IMR-90 (cell line): Measurements from ENCODE around the gene CLDN25. TPM values are rescaled to one million over a fixed set of nuclear protein-coding genes. Genes with fewer than 3 reads are reported as not detected.
A peak's percentile ranks its signal among the peaks of the same experiment; 100 is the strongest.

Experiments used
- ATAC-seq: fragments of 200-7000 bp; cut with Tn5 transposase; 2 replicates; pipeline ENCODE4 v1.9.1; 2020; ENCODE audit warnings: low read depth, mild to moderate bottlenecking, moderate library complexity
- BruUV-seq: library from RNA; stranded (reverse); fragments of 400-500 nt; replicated peaks from 2 replicates; lab custom pipeline; 2021; lab: Mats Ljungman, UMichigan
- CTCF ChIA-PET: fragments of 300-600 bp; formaldehyde crosslinking; extraction: SDS; loops from one replicate; lab custom pipeline; 2021; ENCODE audit warnings: antibody characterized with exemption; lab: Yijun Ruan, JAX
- POLR2A ChIA-PET: fragments of 300-600 bp; sonication (Branson Sonifier 250); formaldehyde crosslinking; loops from one replicate; lab custom pipeline; 2022; ENCODE audit warnings: antibody characterized with exemption; ENCODE audit not compliant: unreplicated experiment; lab: Charles Lee
- DNase-seq: peaks from one replicate; pipeline ENCODE4 v3.0.0; 2013
- H2AFZ ChIP-seq: replicated peaks from 2 replicates; pipeline ENCODE3; 2013; ENCODE audit warnings: low read length, mild to moderate bottlenecking; ENCODE audit not compliant: poor library complexity
- H2AK5ac ChIP-seq: 2 replicates; pipeline ENCODE4 v1.6.1; 2013; ENCODE audit warnings: low read depth, low read length, inconsistent platforms
- H2AK9ac ChIP-seq: replicated peaks from 2 replicates; pipeline ENCODE3; 2013; ENCODE audit warnings: mild to moderate bottlenecking, low read depth, low read length, moderate library complexity; ENCODE audit not compliant: poor library complexity
- H2BK120ac ChIP-seq: 2 replicates; pipeline ENCODE4 v1.6.1; 2013; ENCODE audit warnings: low read depth, low read length, inconsistent platforms
- H2BK15ac ChIP-seq: 3 replicates; pipeline ENCODE4 v1.6.1; 2013; ENCODE audit warnings: low read depth, low read length, inconsistent platforms
- H2BK20ac ChIP-seq: 2 replicates; pipeline ENCODE4 v1.6.1; 2013; ENCODE audit warnings: low read depth, mild to moderate bottlenecking, inconsistent platforms, low read length, moderate library complexity
- H2BK5ac ChIP-seq: 2 replicates; pipeline ENCODE4 v1.6.1; 2013; ENCODE audit warnings: mild to moderate bottlenecking, low read depth, low read length, inconsistent platforms; ENCODE audit not compliant: poor library complexity, severe bottlenecking
- H3K14ac ChIP-seq: replicated peaks from 2 replicates; pipeline ENCODE4 v1.6.1; 2013; ENCODE audit warnings: low read depth, low read length, inconsistent platforms
- H3K18ac ChIP-seq: 2 replicates; pipeline ENCODE4 v1.6.1; 2013; ENCODE audit warnings: low read depth, low read length, control low read depth
- H3K23ac ChIP-seq: 2 replicates; pipeline ENCODE4 v1.6.1; 2013; ENCODE audit warnings: low read depth, low read length, inconsistent platforms
- H3K27ac ChIP-seq: 2 replicates; pipeline ENCODE4 v1.5.1; 2013; ENCODE audit warnings: mild to moderate bottlenecking, control low read depth, low read length; ENCODE audit not compliant: insufficient read depth
- H3K27me3 ChIP-seq: 2 replicates; pipeline ENCODE4 v1.6.1; 2013; ENCODE audit warnings: low read length; ENCODE audit not compliant: control insufficient read depth, insufficient read depth
- H3K36me3 ChIP-seq: 2 replicates; pipeline ENCODE4 v1.6.1; 2013; ENCODE audit warnings: low read length, mixed read lengths; ENCODE audit not compliant: control insufficient read depth, insufficient read depth
- H3K4ac ChIP-seq: 2 replicates; pipeline ENCODE4 v1.6.1; 2013; ENCODE audit warnings: low read depth, low read length, inconsistent platforms
- H3K4me1 ChIP-seq: 2 replicates; pipeline ENCODE4 v1.6.1; 2013; ENCODE audit warnings: low read length, mixed read lengths; ENCODE audit not compliant: control insufficient read depth, insufficient read depth
- H3K4me2 ChIP-seq: 2 replicates; pipeline ENCODE4 v1.6.1; 2013; ENCODE audit warnings: low read depth, mild to moderate bottlenecking, control low read depth, low read length, moderate library complexity
- H3K4me3 ChIP-seq: 2 replicates; pipeline ENCODE4 v1.5.1; 2013; ENCODE audit warnings: low read depth, mild to moderate bottlenecking, control low read depth, low read length, moderate library complexity; ENCODE audit not compliant: insufficient read depth
- H3K56ac ChIP-seq: 2 replicates; pipeline ENCODE4 v1.6.1; 2013; ENCODE audit warnings: low read length, inconsistent platforms; ENCODE audit not compliant: insufficient read depth; ENCODE audit errors: extremely low read depth
- H3K79me1 ChIP-seq, 2 experiments: 2 replicates each; pipeline ENCODE4 v1.6.1; 2013; ENCODE audit warnings: low read length in 2 of 2, inconsistent platforms in 1 of 2, low read depth in 1 of 2
- H3K9ac ChIP-seq: 2 replicates; pipeline ENCODE4 v1.6.1; 2013; ENCODE audit warnings: low read depth, low read length, control low read depth
- H3K9me1 ChIP-seq: 2 replicates; pipeline ENCODE4 v1.6.1; 2013; ENCODE audit warnings: low read length, inconsistent platforms; ENCODE audit not compliant: insufficient read depth
- H3K9me3 ChIP-seq: 2 replicates; pipeline ENCODE4 v1.6.1; 2013; ENCODE audit warnings: low read length; ENCODE audit not compliant: control insufficient read depth, insufficient read depth
- H4K20me1 ChIP-seq: 2 replicates; pipeline ENCODE4 v1.6.1; 2013; ENCODE audit warnings: low read length, inconsistent platforms; ENCODE audit not compliant: insufficient read depth
- H4K5ac ChIP-seq: 2 replicates; pipeline ENCODE4 v1.6.1; 2013; ENCODE audit warnings: mild to moderate bottlenecking, low read depth, low read length, control low read depth
- H4K8ac ChIP-seq, 2 experiments: 2 replicates each; pipeline ENCODE4 v1.6.1; 2013; ENCODE audit warnings: low read depth in 2 of 2, low read length in 2 of 2, control low read depth in 1 of 2, inconsistent platforms in 1 of 2
- H4K91ac ChIP-seq: 2 replicates; pipeline ENCODE4 v1.6.1; 2013; ENCODE audit warnings: low read depth, low read length, inconsistent platforms; ENCODE audit not compliant: insufficient read depth
- CEBPB ChIP-seq: IDR thresholded peaks from 2 replicates; pipeline ENCODE4 v1.6.1; 2012; ENCODE audit warnings: low read depth, low read length, improper control_type of control experiment
- CHD1 ChIP-seq: IDR thresholded peaks from 2 replicates; pipeline ENCODE4 v1.6.1; 2012; ENCODE audit warnings: low read depth, low read length, improper control_type of control experiment
- CTCF ChIP-seq: conservative IDR thresholded peaks from 2 replicates; pipeline ENCODE4 v1.5.1; 2012; ENCODE audit warnings: mild to moderate bottlenecking, low read depth, low read length, improper control_type of control experiment
- MXI1 ChIP-seq: IDR thresholded peaks from 2 replicates; pipeline ENCODE4 v1.6.1; 2012; ENCODE audit warnings: low read depth, mild to moderate bottlenecking, low read length, moderate library complexity, borderline replicate concordance
- NFE2L2 ChIP-seq: fragments of 150-350 bp; IDR thresholded peaks from 2 replicates; pipeline ENCODE4 v1.6.1; 2016; ENCODE audit warnings: low read depth, mild to moderate bottlenecking, low read length
- POLR2A ChIP-seq: IDR thresholded peaks from 2 replicates; pipeline ENCODE4 v1.6.1; 2012; ENCODE audit warnings: mild to moderate bottlenecking, low read depth, low read length
- RAD21 ChIP-seq: IDR thresholded peaks from 2 replicates; pipeline ENCODE4 v1.6.1; 2012; ENCODE audit warnings: low read length, improper control_type of control experiment
- RCOR1 ChIP-seq: IDR thresholded peaks from 2 replicates; pipeline ENCODE4 v1.6.1; 2012; ENCODE audit warnings: mild to moderate bottlenecking, low read length, improper control_type of control experiment; ENCODE audit not compliant: insufficient replicate concordance
- SMC3 ChIP-seq: fragments of 150-350 bp; IDR thresholded peaks from 2 replicates; pipeline ENCODE4 v1.6.1; 2016; ENCODE audit warnings: low read depth, mild to moderate bottlenecking, antibody characterized with exemption, low read length, moderate library complexity
- WGBS, 2 experiments: methylation state at CpG; one replicate each; pipeline versions ENCODE4 v1.1.5 to v1.1.7; 2013; ENCODE audit warnings: missing lambda C conversion rate in 2 of 2; ENCODE audit not compliant: insufficient read length in 1 of 2; ENCODE audit errors: extremely low coverage in 2 of 2; 5-methylcytosine and 5-hydroxymethylcytosine counted together
- dilution Hi-C: fragments of 300-500 bp; cut with HindIII; formaldehyde crosslinking; loops from one replicate; pipeline ENCODE4 v1.14.3; 2018; ENCODE audit warnings: low sequenced_read_pairs; ENCODE audit not compliant: unreplicated experiment
- in situ Hi-C: fragments of 300-500 bp; cut with MboI; formaldehyde crosslinking; loops from 3 replicates; pipeline ENCODE4 v1.14.3; 2019; ENCODE audit warnings: low sequenced_read_pairs, inconsistent platforms, mixed read lengths
- intact Hi-C: fragments of 100-400 bp; cut with micrococcal nuclease; formaldehyde crosslinking; loops from 2 replicates; pipeline ENCODE4 v1.10.0; 2022
- polyA plus RNA-seq, 3 experiments: library from polyadenylated mRNA; depleted of rRNA; stranded (reverse); fragments of >200 nt; gene quantifications; 2 replicates each; pipeline ENCODE4 v1.2.3, GENCODE V29; 2012; ENCODE audit warnings: low replicate concordance in 1 of 3
- total RNA-seq: library from RNA; depleted of rRNA; stranded (reverse); fragments of >200 nt; gene quantifications from 2 replicates; pipeline ENCODE4 v1.2.3, GENCODE V29; 2012

Gene CLDN25
- total and polyA plus RNA-seq, 2 of the 4 experiments (the other 2 are of a cell fraction) = not detected

GRCh38 chr11:113774174-113774503 is 5.5 kb upstream of the CLDN25 start:
- no peak for TF ChIP-seq RCOR1
- TF ChIP-seq RAD21 = no peak
- no peak for TF ChIP-seq MXI1
- no peak for TF ChIP-seq SMC3
- no peak for TF ChIP-seq NFE2L2
- no peak for TF ChIP-seq POLR2A
- no peak for TF ChIP-seq CTCF
- no peak for TF ChIP-seq CHD1
- TF ChIP-seq CEBPB = no peak
- no peak overlapping the region for H2AK9ac ChIP-seq
- H2BK15ac ChIP-seq = no peak overlapping the region
- no peak overlapping the region for H2BK120ac ChIP-seq
- in situ Hi-C loops = no loop called here
- H3K4me1 ChIP-seq = peaks cover 2% of the 10 kb centered on the region; the same call in 1 of the 2 replicates
- no peak overlapping the region for H3K4ac ChIP-seq
- intact Hi-C loops = no loop called here
- no peak overlapping the region for H2BK5ac ChIP-seq
- no peak overlapping the region for H4K91ac ChIP-seq
- no peaks in the 10 kb centered on the region for H4K20me1 ChIP-seq
- H3K27ac ChIP-seq = no peak overlapping the region
- H2BK20ac ChIP-seq = no peak overlapping the region; the same call in 1 of the 2 replicates
- no peak overlapping the region for H3K56ac ChIP-seq
- no peak overlapping the region for H3K23ac ChIP-seq
- no peak overlapping the region for H4K5ac ChIP-seq
- H3K18ac ChIP-seq = no peak overlapping the region
- H3K4me2 ChIP-seq = no peak overlapping the region; the same call in 1 of the 2 replicates
- no peak overlapping the region for H3K9ac ChIP-seq
- ChIA-PET POLR2A (no interaction called here), CTCF (interaction anchor here (0.6 to 1.2 kb wide), 3 partner anchors 42 to 1522 kb away, joined by 3 read pairs; no protein-coding TSS in a partner anchor)
- peaks cover 4 to 23% of the 10 kb centered on the region in 2 experiments for H3K79me1 ChIP-seq
- no peak overlapping the region for H3K14ac ChIP-seq
- H3K9me1 ChIP-seq = no peaks in the 10 kb centered on the region
- H3K36me3 ChIP-seq = no peaks in the 10 kb centered on the region; the same call in 1 of the 2 replicates
- peaks cover 3% of the 10 kb centered on the region for H3K27me3 ChIP-seq
- dilution Hi-C loops = no loop called here
- H2AK5ac ChIP-seq = no peak overlapping the region
- no peaks in the 10 kb centered on the region for H3K9me3 ChIP-seq
- 0 out of 4 replicates have a peak overlapping the region, but pooled peaks of 1 of the 2 experiments have one; percentile 20 for H4K8ac ChIP-seq
- DNase-seq = no peak
- no CpG with 5 or more reads among the region's 1 CpG for WGBS, 2 experiments
- H3K4me3 ChIP-seq = peak overlapping the region; percentile 90
- BruUV-seq = no TSS peak
- H2AFZ ChIP-seq = no peak overlapping the region
- no peak for ATAC-seq
